Hematopoietic multipotent progenitor cell treated with erythropoietin and hydrocortisone succinate and interleukin-3 and kit ligand, for 17 days (in vitro differentiated cells): ENCODE data around the gene RCAN1.
"Not testable (repeated sequence)": the region's sequence is repeated elsewhere in the genome, so short reads cannot be mapped to it uniquely, and the experiment has no call there.

ENCODE experiments used
- DNase-seq: peaks from one replicate; pipeline ENCODE4 v3.0.0-alpha.2; 2015; ENCODE audit warnings: low spot score

The RCAN1 gene

DNA sequence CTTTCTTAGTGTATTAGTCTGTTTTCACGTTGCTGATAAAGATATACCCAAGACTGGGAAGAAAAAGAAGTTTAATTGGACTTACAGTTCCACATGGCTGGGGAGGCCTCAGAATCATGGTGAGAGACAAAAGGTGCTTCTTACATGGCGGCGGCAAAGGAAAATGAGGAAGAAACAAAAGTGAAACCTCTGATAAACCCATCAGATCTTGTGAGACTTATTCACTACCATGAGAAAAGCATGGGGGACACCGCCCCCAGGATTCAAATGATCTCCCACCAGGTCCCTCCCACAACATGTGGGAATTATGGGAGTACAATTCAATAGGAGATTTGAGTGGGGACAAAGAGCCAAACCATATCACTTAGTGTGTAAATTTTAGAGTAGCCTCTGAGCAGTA lies 46.1 kb downstream of the RCAN1 start:
- DNase-seq = not testable (repeated sequence)

- DNase-seq = no peak
These were observed 47.2 kb downstream of the RCAN1 start for GRCh38 chr21:34567604-34568155.

DNA sequence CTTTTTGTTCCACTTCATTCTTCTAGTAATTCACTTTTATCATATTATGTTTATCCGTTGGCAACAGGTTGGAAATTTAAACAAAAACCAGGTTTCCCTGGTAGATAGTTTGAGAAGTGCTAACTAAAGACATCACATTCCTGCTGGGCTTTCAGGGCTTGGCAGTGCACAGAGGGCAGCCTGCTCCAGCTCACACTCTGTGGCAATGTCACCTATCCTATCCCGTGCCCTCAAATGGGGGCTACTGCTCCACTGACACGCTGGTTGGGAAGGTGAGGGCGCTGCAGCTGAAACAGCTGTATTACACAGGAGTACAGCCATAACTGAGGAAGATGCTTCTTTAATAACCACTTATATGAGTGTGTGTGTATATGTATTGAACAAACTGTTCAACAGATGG lies 49.7 kb downstream of the RCAN1 start:
- DNase-seq = no peak

GRCh38 chr21:34563370-34563769 lies 51.5 kb downstream of the RCAN1 start:
- DNase-seq = not testable (repeated sequence)

DNA sequence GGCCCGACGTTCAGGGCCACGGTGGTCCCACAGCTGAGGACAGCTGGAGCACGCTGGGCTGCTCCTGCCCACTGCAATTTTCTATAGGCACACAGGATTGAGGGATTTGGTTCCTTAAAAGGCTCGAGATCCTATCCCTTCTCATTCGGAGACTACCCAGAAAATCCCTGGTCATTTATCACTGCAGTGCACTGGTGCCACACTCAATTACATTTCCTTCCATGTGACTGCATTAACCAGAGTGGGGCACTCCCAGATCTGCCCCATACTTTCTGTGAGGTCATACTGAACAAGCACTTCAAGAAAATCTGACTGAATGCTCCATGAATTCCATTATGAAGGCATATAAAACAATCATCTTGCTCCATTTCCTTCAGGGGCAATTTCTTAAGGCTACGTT lies 53.1 kb downstream of the RCAN1 start:
- DNase-seq = no peak

- DNase-seq = no peak
These were observed 54.3 kb downstream of the RCAN1 start for GRCh38 chr21:34560609-34561008.

GRCh38 chr21:34560021-34560420 lies 54.9 kb downstream of the RCAN1 start:
- no peak for DNase-seq

DNA sequence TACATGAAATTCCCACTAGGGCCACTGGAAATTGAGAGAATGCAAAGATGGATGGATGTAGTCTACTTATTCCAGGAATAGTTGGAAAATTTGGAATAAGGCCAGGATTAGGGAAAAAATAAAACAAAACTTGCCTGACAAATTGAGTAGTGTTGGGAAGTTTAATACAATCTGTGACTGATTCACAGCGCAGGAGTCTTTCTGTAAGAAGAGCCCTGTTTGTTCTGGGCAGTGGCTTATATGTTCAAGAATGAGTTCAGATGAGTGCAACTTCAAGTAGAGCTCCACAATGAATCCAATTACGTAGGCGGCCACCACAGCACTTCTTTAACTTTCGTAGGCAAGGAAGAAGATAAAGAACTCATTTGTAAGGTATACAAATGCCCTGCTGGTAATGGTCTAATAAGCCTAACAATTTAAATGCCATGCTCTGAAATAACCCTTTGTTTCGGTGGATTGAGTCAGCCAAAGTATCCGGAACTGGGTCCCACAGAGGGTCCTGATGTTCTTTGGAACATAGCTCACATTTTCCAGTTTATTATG lies 55.8 kb downstream of the RCAN1 start:
- DNase-seq = no peak

GRCh38 chr21:34558166-34558565 lies 56.7 kb downstream of the RCAN1 start:
- DNase-seq = no peak

DNA sequence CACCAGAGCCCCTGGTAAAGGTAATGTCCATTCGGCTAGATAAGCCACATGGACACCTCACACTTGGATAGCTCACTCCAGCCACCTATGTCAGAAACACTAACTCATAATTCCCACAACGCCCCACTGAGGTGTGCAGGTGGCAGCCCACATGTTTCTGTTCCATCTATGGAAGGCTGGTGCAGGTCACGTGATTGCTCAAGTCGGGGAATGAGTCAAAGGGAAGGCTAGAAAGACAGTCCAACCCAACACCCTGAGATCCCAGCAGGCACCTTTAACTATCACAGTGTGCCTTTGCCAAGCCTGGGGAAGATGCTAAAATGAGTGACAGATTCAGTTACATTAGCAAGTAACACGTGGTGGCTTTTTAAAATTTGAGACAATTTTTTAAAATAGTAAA lies 57.7 kb downstream of the RCAN1 start:
- no peak for DNase-seq

GRCh38 chr21:34554670-34555069 lies 60.2 kb downstream of the RCAN1 start:
- not testable (repeated sequence) for DNase-seq

- no peak for DNase-seq
These were observed 60.7 kb downstream of the RCAN1 start for GRCh38 chr21:34554227-34554626.

- no peak for DNase-seq
These were observed 61.6 kb downstream of the RCAN1 start for GRCh38 chr21:34553151-34553952.

DNA sequence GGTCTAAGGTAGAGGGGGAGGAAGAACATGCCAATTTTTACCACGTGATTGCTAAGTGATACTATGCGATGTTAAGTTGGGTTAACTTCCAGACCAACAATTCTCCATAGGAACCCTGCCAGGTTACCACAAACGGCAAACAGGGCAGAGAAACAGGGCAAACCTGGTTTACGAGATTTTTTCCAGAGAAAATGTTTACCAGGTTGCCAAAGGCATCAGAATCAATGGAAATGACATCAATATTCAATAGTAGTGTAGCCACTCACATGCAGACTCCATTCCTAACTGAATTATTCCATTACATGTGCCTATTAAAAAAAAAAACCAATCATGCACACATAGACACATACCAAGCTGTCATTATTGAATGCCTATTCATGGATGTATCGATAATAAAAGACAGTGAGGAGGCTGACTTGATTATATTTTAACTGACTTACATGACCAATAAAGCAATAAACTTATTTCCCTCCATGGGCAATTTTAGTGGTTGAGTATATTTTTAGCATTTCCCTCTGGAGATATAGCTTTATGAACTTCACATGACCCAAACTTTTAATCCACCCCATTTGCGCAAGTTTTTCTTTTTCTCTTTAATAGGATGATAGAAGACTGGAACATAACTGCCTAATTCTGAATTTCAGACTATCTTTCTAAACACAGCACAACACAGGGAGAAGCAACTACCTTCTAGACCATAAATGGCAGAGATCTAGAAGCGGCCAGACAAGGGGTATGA lies 62.4 kb downstream of the RCAN1 start:
- no peak for DNase-seq

- DNase-seq = no peak
These were observed 64.6 kb downstream of the RCAN1 start for GRCh38 chr21:34550182-34550799.

DNA sequence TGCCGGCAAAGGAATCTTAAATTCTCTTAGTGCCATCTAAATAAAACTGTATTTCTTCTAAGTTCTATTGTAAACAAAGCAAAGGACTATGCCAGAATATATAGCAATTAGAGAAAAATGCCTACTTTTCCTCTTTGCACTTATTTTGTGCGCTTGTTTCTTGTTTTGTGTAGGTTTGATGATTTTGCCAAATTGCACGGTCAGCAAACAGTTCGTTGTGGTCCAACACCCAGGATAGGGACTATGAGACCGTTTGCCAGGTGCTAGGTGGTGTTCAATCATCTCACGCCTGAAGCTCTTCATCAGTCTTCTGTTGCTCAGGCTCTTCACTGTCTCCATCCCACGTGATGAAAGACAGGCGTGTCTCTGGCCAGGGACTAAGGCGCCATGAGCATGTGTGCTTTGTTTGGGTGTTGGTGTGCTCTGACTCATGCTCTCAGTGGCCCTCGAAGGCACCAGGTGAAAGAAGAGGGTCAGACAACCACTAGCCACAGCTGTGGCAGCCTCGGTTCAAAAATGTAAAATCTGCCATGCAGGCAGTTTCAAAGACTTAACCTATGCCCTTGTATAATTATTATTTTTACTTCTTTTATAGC lies 66.0 kb downstream of the RCAN1 start:
- no peak for DNase-seq

DNA sequence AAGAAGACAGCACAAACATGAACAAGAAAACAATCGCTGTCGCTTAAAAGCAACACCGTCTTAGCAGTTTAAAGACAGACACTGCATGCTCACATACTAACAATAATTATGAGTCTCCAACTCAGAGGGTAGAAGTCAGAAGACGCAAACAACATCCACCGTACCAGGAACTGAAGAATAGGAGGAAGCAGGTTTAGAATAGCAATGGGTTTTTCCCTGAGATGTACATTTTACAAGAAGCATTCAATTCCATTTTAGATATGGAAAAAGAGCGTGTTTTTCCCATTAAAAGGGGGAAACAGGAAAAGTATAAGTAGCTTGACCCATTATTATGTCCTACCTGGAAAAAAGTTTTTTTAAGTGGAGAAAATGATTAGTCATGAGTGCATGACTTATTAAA lies 68.4 kb downstream of the RCAN1 start:
- DNase-seq = no peak

GRCh38 chr21:34545079-34545884 lies 69.6 kb downstream of the RCAN1 start:
- no peak for DNase-seq

DNA sequence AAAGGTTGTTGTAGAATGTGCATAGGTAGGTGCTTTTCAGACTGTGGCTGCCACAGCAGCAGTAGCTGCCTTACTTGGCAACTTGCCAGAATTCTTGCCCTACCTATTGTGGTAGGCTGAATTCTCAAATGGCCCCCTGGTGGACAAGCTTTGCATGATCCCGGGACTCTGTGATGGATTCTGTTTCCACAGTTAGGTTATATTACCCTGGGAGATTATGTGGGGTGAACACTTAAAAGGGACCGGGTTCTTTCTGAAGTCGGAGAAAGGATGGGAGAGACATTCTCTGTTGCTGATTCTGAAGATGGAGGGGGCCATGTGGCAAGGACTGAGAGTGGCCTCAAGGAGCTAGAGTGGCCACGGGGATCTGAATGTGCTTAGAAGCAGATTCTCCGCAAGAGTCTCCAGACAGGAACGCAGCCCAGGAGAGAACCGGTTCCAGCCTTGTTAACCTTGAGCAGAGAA lies 70.8 kb downstream of the RCAN1 start:
- DNase-seq = peak; percentile 53

DNA sequence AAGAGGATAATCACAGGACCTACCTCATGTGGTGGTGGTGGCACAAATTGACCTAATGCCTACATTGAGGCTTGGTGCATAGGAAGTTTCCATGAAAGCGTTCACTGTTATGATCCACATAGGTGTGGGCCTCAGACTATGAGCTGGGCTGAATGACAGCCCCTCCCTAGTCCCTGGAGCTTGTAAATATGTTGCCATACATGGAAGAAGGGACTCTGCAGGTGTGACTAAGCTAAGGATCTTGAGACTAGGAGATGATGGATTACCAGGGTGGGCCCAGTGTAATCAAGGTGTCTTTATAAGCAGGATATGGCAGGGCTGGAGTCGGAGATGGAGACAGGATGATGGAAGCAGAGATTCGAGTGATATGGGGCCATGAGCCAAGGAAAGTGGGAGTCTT lies 71.9 kb downstream of the RCAN1 start:
- DNase-seq = no peak

GRCh38 chr21:34540206-34540605 lies 74.7 kb downstream of the RCAN1 start:
- no peak for DNase-seq
